Central memory CD8-positive, alpha-beta T cell (primary cell): ENCODE results near the gene PRMT5.
"Not testable (repeated sequence)": the region's sequence is repeated elsewhere in the genome, so short reads cannot be mapped to it uniquely, and the experiment has no call there.

Source experiments
- ATAC-seq: fragments of 150-1000 bp; cut with Tn5 transposase; replicated peaks from 2 replicates; pipeline ENCODE4 v1.10.0; 2022; ENCODE audit warnings: mild to moderate bottlenecking, moderate FRiP score, moderate number of reproducible peaks; ENCODE audit not compliant: poor library complexity, severe bottlenecking; ENCODE audit errors: extremely low read depth
- DNase-seq, 2 donors: peaks; one replicate each; pipeline ENCODE4 v3.0.0; 2021; ENCODE audit warnings: low spot score in 2 of 2
- H3K27ac Mint-ChIP-seq: one replicate; pipeline ENCODE4 v1.8.0; 2022; ENCODE audit warnings: low read depth, mild to moderate bottlenecking, moderate library complexity, mixed read lengths
- H3K27me3 Mint-ChIP-seq: one replicate; pipeline ENCODE4 v1.8.0; 2022; ENCODE audit warnings: mixed read lengths
- H3K36me3 Mint-ChIP-seq: one replicate; pipeline ENCODE4 v1.8.0; 2022; ENCODE audit warnings: mild to moderate bottlenecking, moderate library complexity, mixed read lengths; ENCODE audit not compliant: insufficient read depth
- H3K4me1 Mint-ChIP-seq: one replicate; pipeline ENCODE4 v1.8.0; 2022; ENCODE audit warnings: mixed read lengths
- H3K4me3 Mint-ChIP-seq: one replicate; pipeline ENCODE4 v1.8.0; 2022; ENCODE audit warnings: mild to moderate bottlenecking, moderate library complexity, mixed read lengths
- H3K9me3 Mint-ChIP-seq: one replicate; pipeline ENCODE4 v1.8.0; 2022; ENCODE audit warnings: mixed read lengths

The PRMT5 gene

GRCh38 chr14:22965916-22966782 lies 37.0 kb upstream of the PRMT5 start:
- not testable (repeated sequence) for H3K4me1 Mint-ChIP-seq, ATAC-seq, H3K27me3 Mint-ChIP-seq, H3K4me3 Mint-ChIP-seq, DNase-seq, H3K9me3 Mint-ChIP-seq, H3K27ac Mint-ChIP-seq, H3K36me3 Mint-ChIP-seq

- DNase-seq: no peak
- Mint-ChIP-seq H3K27ac (no peak overlapping the region), H3K36me3 (no peaks in the 10 kb centered on the region), H3K4me3 (no peak overlapping the region), H3K27me3 (no peaks in the 10 kb centered on the region), H3K9me3 (no peaks in the 10 kb centered on the region), H3K4me1 (no peaks in the 10 kb centered on the region)
- no peak for ATAC-seq
Measured at GRCh38 chr14:22962061-22962676, 33.0 kb upstream of the PRMT5 start.

GRCh38 chr14:22955702-22956569 lies 26.8 kb upstream of the PRMT5 start:
- ATAC-seq: no peak
- peak overlapping the region; percentile 82 for H3K4me3 Mint-ChIP-seq
- H3K27ac Mint-ChIP-seq: peak overlapping the region; percentile 75
- no peaks in the 10 kb centered on the region for H3K27me3 Mint-ChIP-seq
- no peak for DNase-seq
- peaks cover 10% of the 10 kb centered on the region for H3K36me3 Mint-ChIP-seq
- no peaks in the 10 kb centered on the region for H3K9me3 Mint-ChIP-seq
- H3K4me1 Mint-ChIP-seq: peaks cover 15% of the 10 kb centered on the region

- Mint-ChIP-seq H3K4me3 (no peak overlapping the region), H3K9me3 (no peaks in the 10 kb centered on the region), H3K27me3 (no peaks in the 10 kb centered on the region), H3K36me3 (peaks cover 23% of the 10 kb centered on the region), H3K27ac (no peak overlapping the region), H3K4me1 (peaks cover 15% of the 10 kb centered on the region)
- ATAC-seq: no peak
- DNase-seq: no peak
Measured at GRCh38 chr14:22952418-22952817, 23.2 kb upstream of the PRMT5 start.

GRCh38 chr14:22951795-22952194 lies 22.6 kb upstream of the PRMT5 start:
- H3K4me1 Mint-ChIP-seq: peaks cover 15% of the 10 kb centered on the region
- H3K36me3 Mint-ChIP-seq: peaks cover 29% of the 10 kb centered on the region
- H3K9me3 Mint-ChIP-seq, H3K4me3 Mint-ChIP-seq, DNase-seq, H3K27ac Mint-ChIP-seq, ATAC-seq, H3K27me3 Mint-ChIP-seq: not testable (repeated sequence)

GRCh38 chr14:22945642-22946041 lies 16.5 kb upstream of the PRMT5 start:
- no peaks in the 10 kb centered on the region for H3K9me3 Mint-ChIP-seq
- H3K27me3 Mint-ChIP-seq: no peaks in the 10 kb centered on the region
- peaks cover 27% of the 10 kb centered on the region for H3K36me3 Mint-ChIP-seq
- no peak overlapping the region for H3K4me3 Mint-ChIP-seq
- no peaks in the 10 kb centered on the region for H3K4me1 Mint-ChIP-seq
- ATAC-seq (no peak), DNase-seq (no peak)
- H3K27ac Mint-ChIP-seq: no peak overlapping the region

GRCh38 chr14:22939684-22940083 lies 10.5 kb upstream of the PRMT5 start:
- Mint-ChIP-seq H3K4me1 (no peaks in the 10 kb centered on the region), H3K27ac (no peak overlapping the region), H3K27me3 (no peaks in the 10 kb centered on the region), H3K36me3 (peaks cover 4% of the 10 kb centered on the region), H3K4me3 (no peak overlapping the region), H3K9me3 (no peaks in the 10 kb centered on the region)
- no peak for ATAC-seq
- no peak for DNase-seq

- DNase-seq: no peak
- Mint-ChIP-seq H3K27ac (no peak overlapping the region), H3K4me1 (peaks cover 6% of the 10 kb centered on the region), H3K27me3 (no peaks in the 10 kb centered on the region), H3K9me3 (no peaks in the 10 kb centered on the region), H3K36me3 (no peaks in the 10 kb centered on the region), H3K4me3 (no peak overlapping the region)
- no peak for ATAC-seq
Measured at GRCh38 chr14:22935156-22935555, 6.0 kb upstream of the PRMT5 start.

- Mint-ChIP-seq H3K4me3 (no peak overlapping the region), H3K36me3 (peaks cover 3% of the 10 kb centered on the region), H3K27ac (no peak overlapping the region), H3K9me3 (no peaks in the 10 kb centered on the region), H3K4me1 (peaks cover 6% of the 10 kb centered on the region), H3K27me3 (no peaks in the 10 kb centered on the region)
- DNase-seq (no peak), ATAC-seq (no peak)
Measured at GRCh38 chr14:22932146-22932545, 3.0 kb upstream of the PRMT5 start.

GRCh38 chr14:22929961-22930364 lies 787 bp upstream of the PRMT5 start:
- H3K27ac Mint-ChIP-seq: no peak overlapping the region
- no peak for DNase-seq
- peak; percentile 16 for ATAC-seq
- no peaks in the 10 kb centered on the region for H3K9me3 Mint-ChIP-seq
- H3K27me3 Mint-ChIP-seq: no peaks in the 10 kb centered on the region
- H3K36me3 Mint-ChIP-seq: peaks cover 7% of the 10 kb centered on the region
- no peak overlapping the region for H3K4me3 Mint-ChIP-seq
- peaks cover 11% of the 10 kb centered on the region for H3K4me1 Mint-ChIP-seq

- Mint-ChIP-seq H3K4me3 (no peak overlapping the region), H3K27ac (no peak overlapping the region), H3K27me3 (no peaks in the 10 kb centered on the region), H3K4me1 (peaks cover 11% of the 10 kb centered on the region), H3K9me3 (no peaks in the 10 kb centered on the region), H3K36me3 (peaks cover 15% of the 10 kb centered on the region)
- ATAC-seq (no peak), DNase-seq (no peak)
Measured at GRCh38 chr14:22928237-22929103, 706 bp downstream of the PRMT5 start.

GRCh38 chr14:22926316-22926715 lies 2.9 kb downstream of the PRMT5 start:
- H3K9me3 Mint-ChIP-seq: no peaks in the 10 kb centered on the region
- no peak overlapping the region for H3K4me3 Mint-ChIP-seq
- ATAC-seq (no peak), DNase-seq (no peak)
- peaks cover 18% of the 10 kb centered on the region for H3K36me3 Mint-ChIP-seq
- H3K27me3 Mint-ChIP-seq: no peaks in the 10 kb centered on the region
- H3K27ac Mint-ChIP-seq: no peak overlapping the region
- H3K4me1 Mint-ChIP-seq: peaks cover 5% of the 10 kb centered on the region
